Memory B cell (primary cell): ENCODE measurements around the gene OSGEP.
A peak's percentile ranks its signal among the peaks of the same experiment; 100 is the strongest.

ENCODE experiments used
- ATAC-seq: fragments of 150-1000 bp; cut with Tn5 transposase; 2 replicates; pipeline ENCODE4 v1.10.0; 2021; ENCODE audit warnings: low read depth, mild to moderate bottlenecking, moderate library complexity
- DNase-seq, 2 donors: peaks; one replicate each; pipeline ENCODE4 v3.0.0; 2022; ENCODE audit warnings: low spot score in 2 of 2
- H3K27ac Mint-ChIP-seq: one replicate; pipeline ENCODE4 v1.8.0; 2022; ENCODE audit warnings: mild to moderate bottlenecking, moderate library complexity, mixed read lengths
- H3K27me3 Mint-ChIP-seq: one replicate; pipeline ENCODE4 v1.8.0; 2022; ENCODE audit warnings: mixed read lengths
- H3K36me3 Mint-ChIP-seq: one replicate; pipeline ENCODE4 v1.8.0; 2022; ENCODE audit warnings: mild to moderate bottlenecking, mixed read lengths
- H3K4me1 Mint-ChIP-seq: one replicate; pipeline ENCODE4 v1.8.0; 2022; ENCODE audit warnings: mixed read lengths
- H3K4me3 Mint-ChIP-seq: one replicate; pipeline ENCODE4 v1.8.0; 2022; ENCODE audit warnings: mild to moderate bottlenecking, moderate library complexity, mixed read lengths
- H3K9me3 Mint-ChIP-seq: one replicate; pipeline ENCODE4 v1.8.0; 2022; ENCODE audit warnings: mixed read lengths

The OSGEP gene

GRCh38 chr14:20485900-20486299 is 31.3 kb upstream of the OSGEP start:
- Mint-ChIP-seq H3K9me3 (no peaks in the 10 kb centered on the region), H3K27ac (no peak overlapping the region), H3K27me3 (no peaks in the 10 kb centered on the region), H3K4me1 (peaks cover 29% of the 10 kb centered on the region), H3K36me3 (no peaks in the 10 kb centered on the region), H3K4me3 (no peak overlapping the region)
- ATAC-seq (no peak), DNase-seq (no peak)

GRCh38 chr14:20482382-20482781 is 27.8 kb upstream of the OSGEP start:
- Mint-ChIP-seq H3K27me3 (no peaks in the 10 kb centered on the region), H3K9me3 (no peaks in the 10 kb centered on the region), H3K4me3 (no peak overlapping the region), H3K27ac (no peak overlapping the region), H3K4me1 (peaks cover 13% of the 10 kb centered on the region), H3K36me3 (peaks cover 4% of the 10 kb centered on the region)
- no peak for ATAC-seq
- no peak for DNase-seq

- Mint-ChIP-seq H3K27ac (no peak overlapping the region), H3K4me3 (no peak overlapping the region), H3K9me3 (no peaks in the 10 kb centered on the region), H3K4me1 (peaks cover 13% of the 10 kb centered on the region), H3K36me3 (peaks cover 29% of the 10 kb centered on the region), H3K27me3 (no peaks in the 10 kb centered on the region)
- no peak for ATAC-seq
- no peak for DNase-seq
Observed at GRCh38 chr14:20478894-20479293, 24.3 kb upstream of the OSGEP start.

GRCh38 chr14:20477211-20477876 is 22.7 kb upstream of the OSGEP start:
- DNase-seq (no peak), ATAC-seq (peak; percentile 89)
- peaks cover 18% of the 10 kb centered on the region for H3K4me1 Mint-ChIP-seq
- no peaks in the 10 kb centered on the region for H3K27me3 Mint-ChIP-seq
- peak overlapping the region; percentile 15 for H3K27ac Mint-ChIP-seq
- H3K36me3 Mint-ChIP-seq: peaks cover 36% of the 10 kb centered on the region
- H3K9me3 Mint-ChIP-seq: no peaks in the 10 kb centered on the region
- H3K4me3 Mint-ChIP-seq: peak overlapping the region; percentile 41

- peaks cover 38% of the 10 kb centered on the region for H3K36me3 Mint-ChIP-seq
- H3K27me3 Mint-ChIP-seq: no peaks in the 10 kb centered on the region
- peak overlapping the region; percentile 41 for H3K4me3 Mint-ChIP-seq
- peak overlapping the region; percentile 15 for H3K27ac Mint-ChIP-seq
- ATAC-seq (no peak), DNase-seq (no peak)
- no peaks in the 10 kb centered on the region for H3K9me3 Mint-ChIP-seq
- peaks cover 24% of the 10 kb centered on the region for H3K4me1 Mint-ChIP-seq
Observed at GRCh38 chr14:20476776-20477175, 22.2 kb upstream of the OSGEP start.

GRCh38 chr14:20472536-20473169 is 18.0 kb upstream of the OSGEP start:
- no peak for ATAC-seq
- Mint-ChIP-seq H3K36me3 (peaks cover 36% of the 10 kb centered on the region), H3K27ac (peak overlapping the region; percentile 56), H3K27me3 (no peaks in the 10 kb centered on the region), H3K4me1 (peaks cover 40% of the 10 kb centered on the region), H3K9me3 (no peaks in the 10 kb centered on the region), H3K4me3 (no peak overlapping the region)
- no peak for DNase-seq

- ATAC-seq (no peak), DNase-seq (no peak)
- Mint-ChIP-seq H3K9me3 (no peaks in the 10 kb centered on the region), H3K4me3 (peak overlapping the region; percentile 96), H3K36me3 (peaks cover 24% of the 10 kb centered on the region), H3K4me1 (peaks cover 29% of the 10 kb centered on the region), H3K27ac (peak overlapping the region; percentile 95), H3K27me3 (no peaks in the 10 kb centered on the region)
Observed at GRCh38 chr14:20470603-20470901, 15.9 kb upstream of the OSGEP start.

- H3K27ac Mint-ChIP-seq: peak overlapping the region; percentile 95
Observed at GRCh38 chr14:20469890-20470602, 15.4 kb upstream of the OSGEP start.

GRCh38 chr14:20469242-20469889 is 14.8 kb upstream of the OSGEP start, which contains the start of gene PNP:
Gene PNP (plus strand): TSS chr14:20469406. CDS start chr14:20469525, 119 bp downstream.
- Mint-ChIP-seq H3K9me3 (no peaks in the 10 kb centered on the region), H3K4me1 (peaks cover 31% of the 10 kb centered on the region), H3K27ac (peak within 1 kb of the TSS; percentile 95), H3K36me3 (peaks cover 13% of the 10 kb centered on the region), H3K27me3 (no peaks in the 10 kb centered on the region), H3K4me3 (peak within 1 kb of the TSS; percentile 96)
- peak; percentile 93 for ATAC-seq
- peak; percentile 80 to 83 for DNase-seq

More at GRCh38 chr14:20469890-20470602, 15.4 kb upstream of the OSGEP start:
- H3K9me3 Mint-ChIP-seq: no peaks in the 10 kb centered on the region
- peaks cover 29% of the 10 kb centered on the region for H3K4me1 Mint-ChIP-seq
- ATAC-seq (peak; percentile 36), DNase-seq (peak; percentile 16 to 42)
- no peaks in the 10 kb centered on the region for H3K27me3 Mint-ChIP-seq
- H3K4me3 Mint-ChIP-seq: peak overlapping the region; percentile 96
- peaks cover 20% of the 10 kb centered on the region for H3K36me3 Mint-ChIP-seq

- peak overlapping the region; percentile 95 for H3K27ac Mint-ChIP-seq
Observed at GRCh38 chr14:20468764-20469241, 14.2 kb upstream of the OSGEP start.

GRCh38 chr14:20461225-20462141 is 6.9 kb upstream of the OSGEP start, which contains the start of gene PIP4P1:
Gene PIP4P1 (minus strand): TSS chr14:20461434. CDS start chr14:20461325, 109 bp downstream.
- peak; percentile 72 for ATAC-seq
- Mint-ChIP-seq H3K36me3 (peaks cover 11% of the 10 kb centered on the region), H3K4me3 (peak within 1 kb of the TSS; percentile 91), H3K4me1 (peaks cover 19% of the 10 kb centered on the region), H3K27ac (peak within 1 kb of the TSS; percentile 98), H3K9me3 (no peaks in the 10 kb centered on the region), H3K27me3 (no peaks in the 10 kb centered on the region)
- DNase-seq: peak; percentile 95 to 98

More at GRCh38 chr14:20468764-20469241, 14.2 kb upstream of the OSGEP start:
- peaks cover 8% of the 10 kb centered on the region for H3K36me3 Mint-ChIP-seq
- peaks cover 32% of the 10 kb centered on the region for H3K4me1 Mint-ChIP-seq
- no peaks in the 10 kb centered on the region for H3K9me3 Mint-ChIP-seq
- no peak for DNase-seq
- no peaks in the 10 kb centered on the region for H3K27me3 Mint-ChIP-seq
- ATAC-seq: no peak
- peak overlapping the region; percentile 96 for H3K4me3 Mint-ChIP-seq

GRCh38 chr14:20460458-20461224 is 6.0 kb upstream of the OSGEP start:
- Mint-ChIP-seq H3K4me3 (peak overlapping the region; percentile 91), H3K27ac (peak overlapping the region; percentile 98), H3K4me1 (peaks cover 19% of the 10 kb centered on the region), H3K36me3 (peaks cover 11% of the 10 kb centered on the region), H3K9me3 (no peaks in the 10 kb centered on the region), H3K27me3 (no peaks in the 10 kb centered on the region)
- DNase-seq: peak; percentile 85 to 92
- ATAC-seq: peak; percentile 58
